Endothelial cell (in vitro differentiated cells): ENCODE data around the gene NOCT. TPM values are rescaled to one million over a fixed set of nuclear protein-coding genes. Genes with fewer than 3 reads are reported as not detected.
A peak's percentile ranks its signal among the peaks of the same experiment; 100 is the strongest.

Experiments
- DNase-seq: peaks from one replicate; pipeline ENCODE4 v3.0.0; 2021; ENCODE audit warnings: low spot score
- H3K27ac Mint-ChIP-seq: one replicate; pipeline ENCODE4 v1.8.0; 2021; ENCODE audit warnings: mixed read lengths, inconsistent platforms; ENCODE audit not compliant: unreplicated experiment
- H3K27me3 Mint-ChIP-seq: one replicate; pipeline ENCODE4 v1.8.0; 2021; ENCODE audit warnings: mild to moderate bottlenecking, moderate library complexity, mixed read lengths, inconsistent platforms; ENCODE audit not compliant: unreplicated experiment
- H3K36me3 Mint-ChIP-seq: one replicate; pipeline ENCODE4 v1.8.0; 2021; ENCODE audit warnings: mild to moderate bottlenecking, low read depth, mixed read lengths, inconsistent platforms; ENCODE audit not compliant: unreplicated experiment
- H3K4me1 Mint-ChIP-seq: one replicate; pipeline ENCODE4 v1.8.0; 2021; ENCODE audit warnings: mild to moderate bottlenecking, mixed read lengths, inconsistent platforms; ENCODE audit not compliant: unreplicated experiment
- H3K4me3 Mint-ChIP-seq: one replicate; pipeline ENCODE4 v1.8.0; 2021; ENCODE audit warnings: mild to moderate bottlenecking, mixed read lengths, inconsistent platforms; ENCODE audit not compliant: unreplicated experiment
- H3K9me3 Mint-ChIP-seq: one replicate; pipeline ENCODE4 v1.8.0; 2021; ENCODE audit warnings: mixed read lengths, inconsistent platforms; ENCODE audit not compliant: unreplicated experiment
- CTCF ChIP-seq: fragments of 200-600 bp; sonication (generic); IDR thresholded peaks from one replicate; pipeline ENCODE4 v1.5.0; 2021; ENCODE audit warnings: antibody characterized with exemption; ENCODE audit not compliant: unreplicated experiment
- long read RNA-seq: library from polyadenylated mRNA; unstranded; transcript quantifications from one replicate; pipeline ENCODE4 v2.0.0, GENCODE V29; 2020; ENCODE audit not compliant: unreplicated experiment
- total RNA-seq: library from RNA; stranded (reverse); fragmentation: NEBNext Ultra II Directional; extraction: Animal tissue kit (Norgen Biotek cat#: 25700); gene quantifications from one replicate; pipeline ENCODE4 v1.2.1, GENCODE V29; 2021; ENCODE audit not compliant: unreplicated experiment

Gene NOCT
- total RNA-seq = 9.3 TPM
- long read RNA-seq, partial matches to known transcripts = 0 of 2 reads
- long read RNA-seq, other reads (novel, unspliced or antisense) = 2 of 2 reads

DNA sequence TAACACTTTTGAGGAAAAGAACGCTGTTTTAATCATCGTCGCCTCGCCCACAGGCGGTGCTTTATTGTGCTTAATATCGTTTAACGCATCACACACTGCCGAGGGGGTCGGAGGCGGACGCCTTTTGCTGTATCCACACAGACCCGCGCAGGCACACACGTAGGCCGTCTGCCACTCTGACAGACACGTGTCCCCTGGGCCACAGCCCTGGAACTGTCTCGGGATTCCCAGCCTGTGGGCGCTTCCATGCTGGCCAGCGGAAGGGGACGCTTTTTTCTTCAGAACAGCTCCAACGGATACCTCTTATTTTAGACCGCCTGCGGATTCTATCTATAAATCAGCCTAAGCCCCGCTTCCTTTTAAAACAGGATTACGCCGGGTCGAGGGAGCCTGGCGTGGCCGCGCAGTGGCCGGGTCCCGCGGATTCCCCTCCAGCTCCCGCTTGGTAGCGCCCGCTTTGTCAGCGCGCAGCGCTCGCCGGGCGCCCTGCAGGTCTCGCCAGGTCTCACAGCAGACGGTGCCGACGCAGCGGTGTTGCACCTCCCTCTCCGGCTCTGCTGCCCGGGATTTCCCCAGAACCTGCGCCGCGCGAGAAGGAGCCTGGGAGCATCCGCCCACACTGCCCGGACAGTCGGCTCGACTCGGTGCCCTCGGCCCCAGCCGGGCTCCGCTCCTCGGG lies at the start of gene NOCT:
TSS of gene NOCT (plus strand) at position 513 of the 679 bp plus-strand sequence. CDS start 201 bp downstream, outside the sequence.
- H3K36me3 Mint-ChIP-seq = no peaks in the 10 kb centered on the region
- H3K4me3 Mint-ChIP-seq = peak within 1 kb of the TSS; percentile 97
- H3K9me3 Mint-ChIP-seq = no peaks in the 10 kb centered on the region
- no peak for TF ChIP-seq CTCF
- peaks cover 41% of the 10 kb centered on the region for H3K4me1 Mint-ChIP-seq
- peak within 1 kb of the TSS; percentile 97 for H3K27ac Mint-ChIP-seq
- H3K27me3 Mint-ChIP-seq = peaks cover 17% of the 10 kb centered on the region
- peak; percentile 87 for DNase-seq

DNA sequence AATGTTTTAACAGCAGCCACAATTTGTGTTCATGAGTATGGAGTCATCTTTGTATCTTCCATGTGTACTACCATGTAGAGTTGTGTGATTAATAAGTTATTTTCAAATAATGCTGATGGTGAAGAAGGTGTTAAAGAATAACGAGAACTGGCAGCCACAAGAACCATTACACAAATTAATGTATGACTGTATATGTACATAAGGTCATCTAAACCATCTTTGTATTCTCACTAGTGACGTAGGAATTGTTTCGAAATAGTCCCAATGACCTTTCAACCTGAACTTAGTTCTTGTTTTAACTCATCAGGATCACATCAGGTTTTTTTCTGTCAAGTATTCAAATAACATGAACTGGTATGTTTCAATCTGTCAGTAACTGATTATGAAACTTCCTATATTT lies 48.3 kb upstream of the NOCT start:
- Mint-ChIP-seq H3K27ac (no peak overlapping the region), H3K4me1 (no peaks in the 10 kb centered on the region), H3K9me3 (no peaks in the 10 kb centered on the region), H3K4me3 (no peak overlapping the region), H3K27me3 (no peaks in the 10 kb centered on the region), H3K36me3 (no peaks in the 10 kb centered on the region)
- DNase-seq = no peak
- TF ChIP-seq CTCF = no peak

DNA sequence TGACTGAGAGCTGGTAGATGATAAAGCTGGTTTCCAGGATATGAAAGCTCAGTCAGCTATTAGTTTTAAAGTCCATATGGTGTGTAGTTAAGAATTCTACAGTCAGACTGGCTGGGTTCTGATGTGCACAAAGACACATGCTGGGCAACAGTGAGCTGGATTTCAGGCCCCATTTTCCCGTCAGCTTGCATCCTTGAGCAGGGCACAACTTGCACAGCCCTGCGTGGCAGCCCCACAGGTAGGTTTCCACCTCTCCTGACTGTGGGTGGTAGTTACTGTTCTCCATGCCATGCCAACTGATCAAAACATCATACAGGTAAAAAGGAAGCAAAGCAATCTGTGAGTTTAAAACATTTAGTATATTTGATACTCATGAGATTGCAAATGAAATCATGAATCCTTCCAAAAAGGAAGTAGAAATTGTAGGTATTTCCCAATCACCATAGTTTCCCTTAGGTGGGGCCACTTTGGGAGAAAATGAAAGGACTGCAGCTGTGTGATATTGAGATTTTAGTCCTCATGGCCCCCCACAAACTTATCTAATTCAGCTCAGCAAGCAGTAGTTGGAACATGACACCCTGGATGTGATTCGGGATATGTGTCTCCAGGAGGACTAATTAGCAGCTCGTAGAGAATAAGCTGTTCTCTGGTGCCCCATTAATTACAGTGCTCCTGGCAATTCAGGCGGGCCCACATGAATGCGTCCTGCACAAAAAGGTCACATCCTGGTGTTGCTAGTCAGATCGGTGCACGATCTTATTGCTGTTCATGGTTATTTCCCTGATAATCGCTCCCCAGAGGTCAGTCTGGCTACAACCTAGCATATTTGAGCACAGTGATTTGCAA lies 42.4 kb upstream of the NOCT start:
- Mint-ChIP-seq H3K4me1 (peaks cover 8% of the 10 kb centered on the region), H3K4me3 (no peak overlapping the region)
- DNase-seq = no peak

GRCh38 chr4:138975225-138975624 lies 40.4 kb upstream of the NOCT start:
- Mint-ChIP-seq H3K9me3 (no peaks in the 10 kb centered on the region), H3K36me3 (no peaks in the 10 kb centered on the region), H3K4me1 (peaks cover 8% of the 10 kb centered on the region), H3K27ac (no peak overlapping the region), H3K27me3 (peaks cover 3% of the 10 kb centered on the region), H3K4me3 (no peak overlapping the region)
- no peak for DNase-seq
- peak; percentile 23 for TF ChIP-seq CTCF

More for the DNA sequence above, 42.4 kb upstream of the NOCT start:
- Mint-ChIP-seq H3K27me3 (peaks cover 3% of the 10 kb centered on the region), H3K36me3 (no peaks in the 10 kb centered on the region), H3K9me3 (no peaks in the 10 kb centered on the region), H3K27ac (no peak overlapping the region)
- no peak for TF ChIP-seq CTCF
